HCT116 (cell line): Measurements from ENCODE around the gene TIMP4.

Experiments used
- EGR1 ChIP-seq: IDR thresholded peaks from 2 replicates; pipeline ENCODE4 v1.6.1; 2012; ENCODE audit warnings: low read depth
- POLR2A ChIP-seq: IDR thresholded peaks from 2 replicates; pipeline ENCODE4 v1.7.0; 2011; ENCODE audit warnings: borderline replicate concordance; ENCODE audit not compliant: insufficient read depth, insufficient read length; ENCODE audit errors: extremely low read depth
- TF ChIP-seq, protein P1 (sequence below), 3 experiments: fragments of 200-600 bp in 1 of 3; sonication (generic) in 1 of 3; IDR thresholded peaks in 2 of 3; conservative IDR thresholded peaks in 1 of 3; 2 replicates each; pipeline ENCODE4 v1.5.1; 2012 to 2017; ENCODE audit warnings: low read depth in 2 of 3, low read length in 2 of 3, antibody characterized with exemption in 1 of 3, borderline replicate concordance in 1 of 3, control low read depth in 1 of 3, mild to moderate bottlenecking in 1 of 3, mixed read lengths in 1 of 3, mixed run types in 1 of 3, moderate library complexity in 1 of 3; ENCODE audit not compliant: insufficient read depth in 1 of 3
- TF ChIP-seq, protein P2 (sequence below): IDR thresholded peaks from 2 replicates; pipeline ENCODE4 v1.6.1; 2012; ENCODE audit warnings: low read depth

DNA sequence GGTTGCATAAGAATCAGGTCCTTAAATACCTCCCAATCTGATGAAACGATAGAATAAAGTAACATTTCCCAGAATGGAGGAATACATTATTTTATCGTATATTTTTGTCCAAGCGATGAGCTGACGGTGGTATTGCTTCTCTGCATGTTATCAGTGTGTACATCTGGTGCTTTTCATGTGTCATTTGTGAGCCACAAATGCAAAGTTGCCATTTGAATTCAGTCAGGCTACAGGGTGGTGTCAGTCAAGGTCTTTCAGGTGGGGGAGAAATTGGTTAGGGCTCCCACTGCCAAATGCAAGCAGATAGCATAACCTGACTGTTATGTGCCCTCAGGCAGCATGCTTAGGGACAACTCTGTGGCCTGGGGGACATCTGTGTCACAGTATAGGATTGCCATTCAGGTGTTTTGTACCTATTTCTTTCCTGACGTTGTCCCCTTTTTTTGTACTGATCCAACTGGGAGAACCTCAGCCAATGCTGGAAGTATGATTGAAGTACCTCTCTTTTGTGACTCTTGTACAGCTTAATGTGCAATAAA, 26.5 kb upstream of the TIMP4 start:
- no peak for TF ChIP-seq POLR2A
- TF ChIP-seq, protein P1, sequence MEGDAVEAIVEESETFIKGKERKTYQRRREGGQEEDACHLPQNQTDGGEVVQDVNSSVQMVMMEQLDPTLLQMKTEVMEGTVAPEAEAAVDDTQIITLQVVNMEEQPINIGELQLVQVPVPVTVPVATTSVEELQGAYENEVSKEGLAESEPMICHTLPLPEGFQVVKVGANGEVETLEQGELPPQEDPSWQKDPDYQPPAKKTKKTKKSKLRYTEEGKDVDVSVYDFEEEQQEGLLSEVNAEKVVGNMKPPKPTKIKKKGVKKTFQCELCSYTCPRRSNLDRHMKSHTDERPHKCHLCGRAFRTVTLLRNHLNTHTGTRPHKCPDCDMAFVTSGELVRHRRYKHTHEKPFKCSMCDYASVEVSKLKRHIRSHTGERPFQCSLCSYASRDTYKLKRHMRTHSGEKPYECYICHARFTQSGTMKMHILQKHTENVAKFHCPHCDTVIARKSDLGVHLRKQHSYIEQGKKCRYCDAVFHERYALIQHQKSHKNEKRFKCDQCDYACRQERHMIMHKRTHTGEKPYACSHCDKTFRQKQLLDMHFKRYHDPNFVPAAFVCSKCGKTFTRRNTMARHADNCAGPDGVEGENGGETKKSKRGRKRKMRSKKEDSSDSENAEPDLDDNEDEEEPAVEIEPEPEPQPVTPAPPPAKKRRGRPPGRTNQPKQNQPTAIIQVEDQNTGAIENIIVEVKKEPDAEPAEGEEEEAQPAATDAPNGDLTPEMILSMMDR (IDR thresholded peaks at IDR 0.05 in 2 of 3, conservative IDR thresholded peaks at IDR 0.05 in 1 of 3; ENCODE audit: borderline replicate concordance in 1 of 3, insufficient read depth in 1 of 3, low read depth in 2 of 3, low read length in 2 of 3) = no peak
- TF ChIP-seq EGR1 = no peak
- TF ChIP-seq, protein P2, sequence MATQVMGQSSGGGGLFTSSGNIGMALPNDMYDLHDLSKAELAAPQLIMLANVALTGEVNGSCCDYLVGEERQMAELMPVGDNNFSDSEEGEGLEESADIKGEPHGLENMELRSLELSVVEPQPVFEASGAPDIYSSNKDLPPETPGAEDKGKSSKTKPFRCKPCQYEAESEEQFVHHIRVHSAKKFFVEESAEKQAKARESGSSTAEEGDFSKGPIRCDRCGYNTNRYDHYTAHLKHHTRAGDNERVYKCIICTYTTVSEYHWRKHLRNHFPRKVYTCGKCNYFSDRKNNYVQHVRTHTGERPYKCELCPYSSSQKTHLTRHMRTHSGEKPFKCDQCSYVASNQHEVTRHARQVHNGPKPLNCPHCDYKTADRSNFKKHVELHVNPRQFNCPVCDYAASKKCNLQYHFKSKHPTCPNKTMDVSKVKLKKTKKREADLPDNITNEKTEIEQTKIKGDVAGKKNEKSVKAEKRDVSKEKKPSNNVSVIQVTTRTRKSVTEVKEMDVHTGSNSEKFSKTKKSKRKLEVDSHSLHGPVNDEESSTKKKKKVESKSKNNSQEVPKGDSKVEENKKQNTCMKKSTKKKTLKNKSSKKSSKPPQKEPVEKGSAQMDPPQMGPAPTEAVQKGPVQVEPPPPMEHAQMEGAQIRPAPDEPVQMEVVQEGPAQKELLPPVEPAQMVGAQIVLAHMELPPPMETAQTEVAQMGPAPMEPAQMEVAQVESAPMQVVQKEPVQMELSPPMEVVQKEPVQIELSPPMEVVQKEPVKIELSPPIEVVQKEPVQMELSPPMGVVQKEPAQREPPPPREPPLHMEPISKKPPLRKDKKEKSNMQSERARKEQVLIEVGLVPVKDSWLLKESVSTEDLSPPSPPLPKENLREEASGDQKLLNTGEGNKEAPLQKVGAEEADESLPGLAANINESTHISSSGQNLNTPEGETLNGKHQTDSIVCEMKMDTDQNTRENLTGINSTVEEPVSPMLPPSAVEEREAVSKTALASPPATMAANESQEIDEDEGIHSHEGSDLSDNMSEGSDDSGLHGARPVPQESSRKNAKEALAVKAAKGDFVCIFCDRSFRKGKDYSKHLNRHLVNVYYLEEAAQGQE = no peak
